Right lobe of liver (tissue), 4 donors: ENCODE measurements around the gene AGR3.

Experiments used
- POLR2A ChIP-seq: fragments of 450-650 bp; IDR thresholded peaks from one replicate; pipeline ENCODE4 v1.6.1; 2017; ENCODE audit warnings: antibody characterized with exemption, mild to moderate bottlenecking
- TF ChIP-seq, protein P1 (sequence below), 4 donors: fragments of 200-600 bp in 3 of 4; fragments of 450-650 bp in 1 of 4; IDR thresholded peaks; one replicate each; pipeline versions ENCODE4 v1.5.1 to v1.8.0; 2016 to 2022; ENCODE audit warnings: antibody characterized with exemption in 4 of 4, mild to moderate bottlenecking in 2 of 4
- donor health status: DM: no; HTN: no; CAD: no.
- donor health status: DM: no; HTN: no; CAD: no.
- donor health status: DM: no; HTN: yes; CAD: no.

DNA sequence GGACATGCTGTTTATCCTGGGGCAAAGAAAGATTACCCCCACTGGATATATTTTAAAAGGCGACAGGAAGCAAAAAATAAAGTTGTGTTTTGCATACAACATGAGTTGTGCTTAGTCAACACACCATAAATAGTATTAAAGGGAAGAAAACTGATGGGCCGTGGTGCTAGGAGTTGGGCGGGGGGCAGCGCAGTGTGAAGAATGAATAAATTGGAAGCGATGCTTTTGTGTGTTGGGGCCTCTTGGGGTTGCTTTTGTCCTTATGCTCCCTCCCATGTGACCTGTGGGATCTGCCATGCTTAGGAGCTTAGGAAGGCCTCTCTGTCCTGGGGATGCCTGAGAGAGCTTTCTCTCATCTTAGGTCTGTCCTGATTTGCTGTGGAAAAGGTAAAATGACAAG, 35.0 kb upstream of the AGR3 start:
- no peak for TF ChIP-seq POLR2A
- TF ChIP-seq, protein P1, sequence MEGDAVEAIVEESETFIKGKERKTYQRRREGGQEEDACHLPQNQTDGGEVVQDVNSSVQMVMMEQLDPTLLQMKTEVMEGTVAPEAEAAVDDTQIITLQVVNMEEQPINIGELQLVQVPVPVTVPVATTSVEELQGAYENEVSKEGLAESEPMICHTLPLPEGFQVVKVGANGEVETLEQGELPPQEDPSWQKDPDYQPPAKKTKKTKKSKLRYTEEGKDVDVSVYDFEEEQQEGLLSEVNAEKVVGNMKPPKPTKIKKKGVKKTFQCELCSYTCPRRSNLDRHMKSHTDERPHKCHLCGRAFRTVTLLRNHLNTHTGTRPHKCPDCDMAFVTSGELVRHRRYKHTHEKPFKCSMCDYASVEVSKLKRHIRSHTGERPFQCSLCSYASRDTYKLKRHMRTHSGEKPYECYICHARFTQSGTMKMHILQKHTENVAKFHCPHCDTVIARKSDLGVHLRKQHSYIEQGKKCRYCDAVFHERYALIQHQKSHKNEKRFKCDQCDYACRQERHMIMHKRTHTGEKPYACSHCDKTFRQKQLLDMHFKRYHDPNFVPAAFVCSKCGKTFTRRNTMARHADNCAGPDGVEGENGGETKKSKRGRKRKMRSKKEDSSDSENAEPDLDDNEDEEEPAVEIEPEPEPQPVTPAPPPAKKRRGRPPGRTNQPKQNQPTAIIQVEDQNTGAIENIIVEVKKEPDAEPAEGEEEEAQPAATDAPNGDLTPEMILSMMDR (IDR thresholded peaks at IDR 0.05), result no peak
